Measurements from ENCODE around the gene PCDH15. TPM values are rescaled to one million over a fixed set of nuclear protein-coding genes. Genes with fewer than 3 reads are reported as not detected.

PCDH15 gene
- total and polyA plus RNA-seq, 2 of the 4 experiments (the other 2 are of a cell fraction) = not detected

GRCh38 chr10:53990799-53991238, 810.2 kb downstream of the PCDH15 start:
- Histone ChIP-seq H4K20me1 (ENCODE audit: insufficient read depth, low read length) (no peaks in the 10 kb centered on the region), H3K27me3 (ENCODE audit: control insufficient read depth, insufficient read depth, low read length) (no peaks in the 10 kb centered on the region), H2AK5ac (ENCODE audit: low read depth, low read length) (no peak overlapping the region), H3K4me3 (ENCODE audit: insufficient read depth, low read depth, low read length) (no peak overlapping the region), H2BK120ac (ENCODE audit: low read depth, low read length) (no peak overlapping the region), H3K9me1 (ENCODE audit: insufficient read depth, low read length) (no peaks in the 10 kb centered on the region), H4K8ac (ENCODE audit: low read depth in 2 of 2, low read length in 2 of 2) (no peak overlapping the region), H3K4ac (ENCODE audit: low read depth, low read length) (no peak overlapping the region), H2AFZ (replicated peaks; ENCODE audit: low read length, poor library complexity) (no peak overlapping the region), H2BK5ac (ENCODE audit: low read depth, low read length, poor library complexity, severe bottlenecking) (no peak overlapping the region), H3K56ac (ENCODE audit: extremely low read depth, insufficient read depth, low read length) (no peak overlapping the region), H2BK15ac (ENCODE audit: low read depth, low read length) (no peak overlapping the region), H3K14ac (replicated peaks; ENCODE audit: low read depth, low read length) (no peak overlapping the region), H4K5ac (ENCODE audit: low read depth, low read length) (no peak overlapping the region), H3K18ac (ENCODE audit: low read depth, low read length) (no peak overlapping the region), H3K9me3 (ENCODE audit: control insufficient read depth, insufficient read depth, low read length) (peaks cover 2% of the 10 kb centered on the region; the same call in 1 of the 2 replicates), H3K36me3 (ENCODE audit: control insufficient read depth, insufficient read depth, low read length) (no peaks in the 10 kb centered on the region), H3K27ac (ENCODE audit: insufficient read depth, low read length) (no peak overlapping the region), H2BK20ac (ENCODE audit: low read depth, low read length) (no peak overlapping the region), H3K79me1 (ENCODE audit: low read depth in 1 of 2, low read length in 2 of 2) (no peaks in the 10 kb centered on the region), H3K9ac (ENCODE audit: low read depth, low read length) (no peak overlapping the region), H2AK9ac (replicated peaks; ENCODE audit: low read depth, low read length, poor library complexity) (no peak overlapping the region), H3K4me2 (ENCODE audit: low read depth, low read length) (no peak overlapping the region), H4K91ac (ENCODE audit: insufficient read depth, low read depth, low read length) (no peak overlapping the region), H3K23ac (ENCODE audit: low read depth, low read length) (no peak overlapping the region), H3K4me1 (ENCODE audit: control insufficient read depth, insufficient read depth, low read length) (no peaks in the 10 kb centered on the region)
- in situ Hi-C loops (cut with MboI; ENCODE audit: low sequenced_read_pairs) (no loop called here), dilution Hi-C loops (cut with HindIII; ENCODE audit: low sequenced_read_pairs, unreplicated experiment) (no loop called here), intact Hi-C loops (cut with micrococcal nuclease) (no loop called here)
- POLR2A ChIA-PET (ENCODE audit: unreplicated experiment) = no interaction called here
- CTCF ChIA-PET = no interaction called here
- WGBS, 2 experiments (ENCODE audit: extremely low coverage in 2 of 2, insufficient read length in 1 of 2) = 80% methylated on average over 1 of the region's 28 CpGs; no CpG with 5 or more reads in 1 of the 2 experiments
- no TSS peak for BruUV-seq (replicated peaks)
- no peak for ATAC-seq (ENCODE audit: low read depth)
- DNase-seq = no peak
- TF ChIP-seq FOS (IDR thresholded peaks at IDR 0.05; ENCODE audit: low read depth, low read length) (no peak), CEBPB (IDR thresholded peaks at IDR 0.05; ENCODE audit: low read depth, low read length) (no peak), RCOR1 (IDR thresholded peaks at IDR 0.05; ENCODE audit: insufficient replicate concordance, low read length) (no peak), CTCF (conservative IDR thresholded peaks at IDR 0.05; ENCODE audit: low read depth, low read length) (no peak)

All from IMR-90 (cell line).